ENCODE data around the gene HOXA9.

Gene HOXA9

GRCh38 chr7:27163288-27164044, 1.9 kb downstream of the HOXA9 start:
- no peak for TF ChIP-seq CTCF (IDR thresholded peaks at IDR 0.05; ENCODE audit: low read depth, low read length, missing control alignments)
- DNase-seq (ENCODE audit: low read depth) = no peak
- H3K4me3 ChIP-seq (ENCODE audit: low read depth, low read length) = no peak overlapping the region
- in situ Hi-C loops (cut with HindIII; ENCODE audit: low sequenced_read_pairs) = loop anchor here (5.0 to 25.0 kb wide), 2 partner anchors 776 to 1001 kb away; partner anchors contain the start of gene NFE2L3

- no peak for DNase-seq (ENCODE audit: low read depth)
- no peak for TF ChIP-seq CTCF (IDR thresholded peaks at IDR 0.05; ENCODE audit: low read depth, low read length, missing control alignments)
- in situ Hi-C loops (cut with HindIII; ENCODE audit: low sequenced_read_pairs) = loop anchor here (5.0 to 25.0 kb wide), 2 partner anchors 775 to 1000 kb away; partner anchors contain the start of gene NFE2L3
- H3K4me3 ChIP-seq (ENCODE audit: low read depth, low read length) = no peak overlapping the region
Observed at GRCh38 chr7:27162561-27163287, 2.6 kb downstream of the HOXA9 start.

GRCh38 chr7:27161721-27162560, 3.4 kb downstream of the HOXA9 start:
- H3K4me3 ChIP-seq (ENCODE audit: low read depth, low read length) = no peak overlapping the region
- TF ChIP-seq CTCF (IDR thresholded peaks at IDR 0.05; ENCODE audit: low read depth, low read length, missing control alignments) = no peak
- DNase-seq (ENCODE audit: low read depth) = no peak
- in situ Hi-C loops (cut with HindIII; ENCODE audit: low sequenced_read_pairs) = loop anchor here (5.0 to 25.0 kb wide), 2 partner anchors 775 to 1000 kb away; partner anchors contain the start of gene NFE2L3

- TF ChIP-seq CTCF (IDR thresholded peaks at IDR 0.05; ENCODE audit: low read depth, low read length, missing control alignments) = no peak
- peak overlapping the region; percentile 43 for H3K4me3 ChIP-seq (ENCODE audit: low read depth, low read length)
- in situ Hi-C loops (cut with HindIII; ENCODE audit: low sequenced_read_pairs) = loop anchor here (5.0 to 25.0 kb wide), 2 partner anchors 774 to 999 kb away; partner anchors contain the start of gene NFE2L3
- no peak for DNase-seq (ENCODE audit: low read depth)
Observed at GRCh38 chr7:27161214-27161720, 4.1 kb downstream of the HOXA9 start.

- TF ChIP-seq CTCF (IDR thresholded peaks at IDR 0.05; ENCODE audit: low read depth, low read length, missing control alignments) = peak; percentile 92
- in situ Hi-C loops (cut with HindIII; ENCODE audit: low sequenced_read_pairs) = loop anchor here (5.0 to 25.0 kb wide), 2 partner anchors 773 to 998 kb away; partner anchors contain the start of gene NFE2L3
- peak; percentile 59 for DNase-seq (ENCODE audit: low read depth)
- peak overlapping the region; percentile 43 for H3K4me3 ChIP-seq (ENCODE audit: low read depth, low read length)
Observed at GRCh38 chr7:27160546-27161213, 4.7 kb downstream of the HOXA9 start.
